ENCODE data around the gene ARFGAP3. TPM values are rescaled to one million over a fixed set of nuclear protein-coding genes. Genes with fewer than 3 reads are reported as not detected.

The ARFGAP3 gene
- total RNA-seq, 1 experiment from 2014 or later: 27.0 TPM

DNA sequence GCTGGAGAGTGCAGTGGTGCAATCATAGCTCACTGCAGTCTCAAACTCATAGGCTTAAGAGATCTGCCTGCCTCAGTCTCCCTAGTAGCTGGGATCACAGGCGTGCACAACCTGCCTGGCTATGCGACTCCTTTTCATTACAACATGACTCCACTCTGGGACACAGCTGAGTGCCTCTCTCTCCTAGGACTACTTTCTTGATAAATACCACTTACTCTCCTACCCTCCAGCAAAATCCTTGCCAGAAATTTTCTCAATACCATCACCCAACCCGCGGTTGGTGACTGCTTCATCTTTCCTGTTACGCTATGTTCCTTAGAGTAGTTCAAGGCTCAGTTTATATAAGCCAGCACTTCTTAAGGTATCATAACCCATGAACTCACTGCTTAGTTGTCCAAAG is 26.9 kb downstream of the ARFGAP3 start:
- ChIA-PET POLR2A (no interaction called here), CTCF (no interaction called here)
- BruUV-seq (replicated peaks): no TSS peak
- intact Hi-C loops (cut with micrococcal nuclease; ENCODE audit: unreplicated experiment): no loop called here
- Histone ChIP-seq H3K4me3 (ENCODE audit: low read depth in 2 of 2, low read length in 2 of 2) (no peak overlapping the region), H3K4me1 (ENCODE audit: control insufficient read depth, insufficient read depth, low read length) (no peaks in the 10 kb centered on the region), H3K36me3 (ENCODE audit: control insufficient read depth, insufficient read depth, low read length) (peaks cover 5% of the 10 kb centered on the region), H3K27ac (ENCODE audit: low read length) (no peak overlapping the region), H3K9me3 (ENCODE audit: control insufficient read depth, insufficient read depth, low read depth, low read length) (no peaks in the 10 kb centered on the region), H3K27me3 (ENCODE audit: control insufficient read depth, insufficient read depth, low read length) (no peaks in the 10 kb centered on the region)
- in situ Hi-C loops (cut with HindIII; ENCODE audit: low pct_unique_long_range_greater_than_20kb, low sequenced_read_pairs): no loop called here
- DNase-seq (ENCODE audit: low read depth, low spot score): no peak
- no peak for ATAC-seq
- TF ChIP-seq, protein P1, sequence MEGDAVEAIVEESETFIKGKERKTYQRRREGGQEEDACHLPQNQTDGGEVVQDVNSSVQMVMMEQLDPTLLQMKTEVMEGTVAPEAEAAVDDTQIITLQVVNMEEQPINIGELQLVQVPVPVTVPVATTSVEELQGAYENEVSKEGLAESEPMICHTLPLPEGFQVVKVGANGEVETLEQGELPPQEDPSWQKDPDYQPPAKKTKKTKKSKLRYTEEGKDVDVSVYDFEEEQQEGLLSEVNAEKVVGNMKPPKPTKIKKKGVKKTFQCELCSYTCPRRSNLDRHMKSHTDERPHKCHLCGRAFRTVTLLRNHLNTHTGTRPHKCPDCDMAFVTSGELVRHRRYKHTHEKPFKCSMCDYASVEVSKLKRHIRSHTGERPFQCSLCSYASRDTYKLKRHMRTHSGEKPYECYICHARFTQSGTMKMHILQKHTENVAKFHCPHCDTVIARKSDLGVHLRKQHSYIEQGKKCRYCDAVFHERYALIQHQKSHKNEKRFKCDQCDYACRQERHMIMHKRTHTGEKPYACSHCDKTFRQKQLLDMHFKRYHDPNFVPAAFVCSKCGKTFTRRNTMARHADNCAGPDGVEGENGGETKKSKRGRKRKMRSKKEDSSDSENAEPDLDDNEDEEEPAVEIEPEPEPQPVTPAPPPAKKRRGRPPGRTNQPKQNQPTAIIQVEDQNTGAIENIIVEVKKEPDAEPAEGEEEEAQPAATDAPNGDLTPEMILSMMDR (IDR thresholded peaks at IDR 0.05): no peak
- no peak for TF ChIP-seq SIN3A (IDR thresholded peaks at IDR 0.05; ENCODE audit: borderline replicate concordance, insufficient read depth, low read depth, low read length)
- no peak for TF ChIP-seq TCF7L2 (IDR thresholded peaks at IDR 0.05; ENCODE audit: low read depth, low read length)
- no peak for TF ChIP-seq POLR2AphosphoS5 (IDR thresholded peaks at IDR 0.05; ENCODE audit: low read depth, low read length)
- TF ChIP-seq, protein P2, sequence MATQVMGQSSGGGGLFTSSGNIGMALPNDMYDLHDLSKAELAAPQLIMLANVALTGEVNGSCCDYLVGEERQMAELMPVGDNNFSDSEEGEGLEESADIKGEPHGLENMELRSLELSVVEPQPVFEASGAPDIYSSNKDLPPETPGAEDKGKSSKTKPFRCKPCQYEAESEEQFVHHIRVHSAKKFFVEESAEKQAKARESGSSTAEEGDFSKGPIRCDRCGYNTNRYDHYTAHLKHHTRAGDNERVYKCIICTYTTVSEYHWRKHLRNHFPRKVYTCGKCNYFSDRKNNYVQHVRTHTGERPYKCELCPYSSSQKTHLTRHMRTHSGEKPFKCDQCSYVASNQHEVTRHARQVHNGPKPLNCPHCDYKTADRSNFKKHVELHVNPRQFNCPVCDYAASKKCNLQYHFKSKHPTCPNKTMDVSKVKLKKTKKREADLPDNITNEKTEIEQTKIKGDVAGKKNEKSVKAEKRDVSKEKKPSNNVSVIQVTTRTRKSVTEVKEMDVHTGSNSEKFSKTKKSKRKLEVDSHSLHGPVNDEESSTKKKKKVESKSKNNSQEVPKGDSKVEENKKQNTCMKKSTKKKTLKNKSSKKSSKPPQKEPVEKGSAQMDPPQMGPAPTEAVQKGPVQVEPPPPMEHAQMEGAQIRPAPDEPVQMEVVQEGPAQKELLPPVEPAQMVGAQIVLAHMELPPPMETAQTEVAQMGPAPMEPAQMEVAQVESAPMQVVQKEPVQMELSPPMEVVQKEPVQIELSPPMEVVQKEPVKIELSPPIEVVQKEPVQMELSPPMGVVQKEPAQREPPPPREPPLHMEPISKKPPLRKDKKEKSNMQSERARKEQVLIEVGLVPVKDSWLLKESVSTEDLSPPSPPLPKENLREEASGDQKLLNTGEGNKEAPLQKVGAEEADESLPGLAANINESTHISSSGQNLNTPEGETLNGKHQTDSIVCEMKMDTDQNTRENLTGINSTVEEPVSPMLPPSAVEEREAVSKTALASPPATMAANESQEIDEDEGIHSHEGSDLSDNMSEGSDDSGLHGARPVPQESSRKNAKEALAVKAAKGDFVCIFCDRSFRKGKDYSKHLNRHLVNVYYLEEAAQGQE (IDR thresholded peaks at IDR 0.05; ENCODE audit: insufficient read depth in 1 of 2, low read depth in 2 of 2, low read length in 1 of 2): no peak

DNA sequence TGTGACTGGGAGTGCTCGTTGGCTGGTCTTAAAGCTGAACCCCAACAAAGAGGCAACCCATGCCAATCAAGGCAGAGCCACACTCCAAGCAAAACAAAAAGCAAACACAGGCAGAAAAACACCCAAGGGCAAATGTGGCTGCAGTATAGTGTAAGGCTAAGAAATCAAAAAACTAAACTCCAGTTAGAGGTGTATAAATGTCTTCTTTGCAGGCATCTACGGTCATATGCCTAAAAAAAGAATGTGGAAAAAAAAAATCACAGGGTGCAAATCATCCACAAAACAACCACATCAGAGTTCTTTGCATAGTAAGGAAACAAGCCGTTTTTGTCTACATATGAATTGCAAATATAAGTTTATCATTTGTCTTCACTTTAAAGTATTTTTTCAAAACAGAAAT is 27.8 kb downstream of the ARFGAP3 start:
- no peak overlapping the region for H3K27ac ChIP-seq (ENCODE audit: low read length)
- no peaks in the 10 kb centered on the region for H3K9me3 ChIP-seq (ENCODE audit: control insufficient read depth, insufficient read depth, low read depth, low read length)
- CTCF ChIA-PET: no interaction called here
- TF ChIP-seq TCF7L2 (IDR thresholded peaks at IDR 0.05; ENCODE audit: low read depth, low read length) (no peak), POLR2AphosphoS5 (IDR thresholded peaks at IDR 0.05; ENCODE audit: low read depth, low read length) (no peak), SIN3A (IDR thresholded peaks at IDR 0.05; ENCODE audit: borderline replicate concordance, insufficient read depth, low read depth, low read length) (no peak)
- TF ChIP-seq, protein P1 (IDR thresholded peaks at IDR 0.05): no peak
- TF ChIP-seq, protein P2 (IDR thresholded peaks at IDR 0.05; ENCODE audit: insufficient read depth in 1 of 2, low read depth in 2 of 2, low read length in 1 of 2): no peak
- no peaks in the 10 kb centered on the region for H3K4me1 ChIP-seq (ENCODE audit: control insufficient read depth, insufficient read depth, low read length)
- in situ Hi-C loops (cut with HindIII; ENCODE audit: low pct_unique_long_range_greater_than_20kb, low sequenced_read_pairs): no loop called here
- no peak for ATAC-seq
- H3K27me3 ChIP-seq (ENCODE audit: control insufficient read depth, insufficient read depth, low read length): no peaks in the 10 kb centered on the region
- H3K4me3 ChIP-seq (ENCODE audit: low read depth in 2 of 2, low read length in 2 of 2): no peak overlapping the region
- POLR2A ChIA-PET: no interaction called here
- TSS peak; percentile 44 for BruUV-seq (replicated peaks)
- DNase-seq (ENCODE audit: low read depth, low spot score): no peak
- intact Hi-C loops (cut with micrococcal nuclease; ENCODE audit: unreplicated experiment): no loop called here
- peaks cover 5% of the 10 kb centered on the region for H3K36me3 ChIP-seq (ENCODE audit: control insufficient read depth, insufficient read depth, low read length)
